GM21825 (cell line): ENCODE data around the gene RPS6KC1.
A peak's percentile ranks its signal among the peaks of the same experiment; 100 is the strongest.
"Not testable (repeated sequence)": the region's sequence is repeated elsewhere in the genome, so short reads cannot be mapped to it uniquely, and the experiment has no call there.

Experiments
- ATAC-seq: cut with Tn5 transposase; IDR thresholded peaks from one replicate; pipeline ENCODE4 v1.9.1; 2021; ENCODE audit warnings: mild to moderate bottlenecking, moderate library complexity; ENCODE audit not compliant: unreplicated experiment

RPS6KC1 gene

GRCh38 chr1:213051127-213051880, at the start of gene RPS6KC1:
RPS6KC1 (plus strand) TSS chr1:213051241; CDS start chr1:213051405, 164 bp downstream.
- ATAC-seq = peak; percentile 97

- no peak for ATAC-seq
Observed at GRCh38 chr1:213003256-213003655, 47.8 kb upstream of the RPS6KC1 start.

GRCh38 chr1:213008564-213008963, 42.5 kb upstream of the RPS6KC1 start:
- ATAC-seq = peak; percentile 66

- ATAC-seq = no peak
Observed at GRCh38 chr1:213014642-213015041, 36.4 kb upstream of the RPS6KC1 start.

- peak; percentile 92 for ATAC-seq
Observed at GRCh38 chr1:213015099-213016050, 35.7 kb upstream of the RPS6KC1 start, which contains the start of gene ANGEL2. ANGEL2 (minus strand) TSS chr1:213015867; CDS start chr1:213015671, 196 bp downstream.

GRCh38 chr1:213017447-213018273, 33.4 kb upstream of the RPS6KC1 start:
- ATAC-seq = no peak

- no peak for ATAC-seq
Observed at GRCh38 chr1:213019450-213019849, 31.6 kb upstream of the RPS6KC1 start.

- no peak for ATAC-seq
Observed at GRCh38 chr1:213020016-213020415, 31.0 kb upstream of the RPS6KC1 start.

- ATAC-seq = not testable (repeated sequence)
Observed at GRCh38 chr1:213027024-213027423, 24.0 kb upstream of the RPS6KC1 start.

- no peak for ATAC-seq
Observed at GRCh38 chr1:213032651-213033050, 18.4 kb upstream of the RPS6KC1 start.

GRCh38 chr1:213034713-213035112, 16.3 kb upstream of the RPS6KC1 start:
- no peak for ATAC-seq

- ATAC-seq = no peak
Observed at GRCh38 chr1:213035573-213035972, 15.5 kb upstream of the RPS6KC1 start.

GRCh38 chr1:213041443-213041842, 9.6 kb upstream of the RPS6KC1 start:
- ATAC-seq = no peak

GRCh38 chr1:213045321-213046226, 5.5 kb upstream of the RPS6KC1 start:
- not testable (repeated sequence) for ATAC-seq

GRCh38 chr1:213049232-213049631, 1.8 kb upstream of the RPS6KC1 start:
- ATAC-seq = no peak

- no peak for ATAC-seq
Observed at GRCh38 chr1:213050745-213051126, 305 bp upstream of the RPS6KC1 start.

- ATAC-seq = no peak
Observed at GRCh38 chr1:213051881-213052202, 801 bp downstream of the RPS6KC1 start.

- no peak for ATAC-seq
Observed at GRCh38 chr1:213053455-213053854, 2.4 kb downstream of the RPS6KC1 start.

GRCh38 chr1:213054142-213054541, 3.1 kb downstream of the RPS6KC1 start:
- no peak for ATAC-seq
